HG02759 (cell line): Measurements from ENCODE around the gene GATB.

Source experiments
- ATAC-seq: cut with Tn5 transposase; IDR thresholded peaks from one replicate; pipeline ENCODE4 v1.9.1; 2021; ENCODE audit warnings: mild to moderate bottlenecking, moderate library complexity; ENCODE audit not compliant: unreplicated experiment

The GATB gene

DNA sequence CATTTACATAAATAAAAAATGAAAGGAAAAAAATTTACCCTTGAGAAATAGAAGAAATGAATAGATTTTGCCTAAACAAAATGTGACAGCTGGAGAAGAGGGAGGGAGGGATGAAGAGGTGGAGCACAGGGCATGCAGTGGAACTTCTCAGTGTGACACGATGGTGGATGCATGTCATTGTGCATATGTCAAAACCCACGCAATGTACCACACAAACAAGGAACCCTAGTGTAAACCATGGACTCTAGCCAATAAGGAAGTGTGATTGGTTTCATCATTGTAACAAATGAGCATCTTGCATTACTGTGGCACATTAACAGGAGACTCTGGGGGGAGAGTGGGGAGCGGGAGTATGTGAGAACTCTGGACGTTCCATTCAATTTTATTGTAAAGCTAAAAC is 58.6 kb downstream of the GATB start:
- no peak for ATAC-seq

DNA sequence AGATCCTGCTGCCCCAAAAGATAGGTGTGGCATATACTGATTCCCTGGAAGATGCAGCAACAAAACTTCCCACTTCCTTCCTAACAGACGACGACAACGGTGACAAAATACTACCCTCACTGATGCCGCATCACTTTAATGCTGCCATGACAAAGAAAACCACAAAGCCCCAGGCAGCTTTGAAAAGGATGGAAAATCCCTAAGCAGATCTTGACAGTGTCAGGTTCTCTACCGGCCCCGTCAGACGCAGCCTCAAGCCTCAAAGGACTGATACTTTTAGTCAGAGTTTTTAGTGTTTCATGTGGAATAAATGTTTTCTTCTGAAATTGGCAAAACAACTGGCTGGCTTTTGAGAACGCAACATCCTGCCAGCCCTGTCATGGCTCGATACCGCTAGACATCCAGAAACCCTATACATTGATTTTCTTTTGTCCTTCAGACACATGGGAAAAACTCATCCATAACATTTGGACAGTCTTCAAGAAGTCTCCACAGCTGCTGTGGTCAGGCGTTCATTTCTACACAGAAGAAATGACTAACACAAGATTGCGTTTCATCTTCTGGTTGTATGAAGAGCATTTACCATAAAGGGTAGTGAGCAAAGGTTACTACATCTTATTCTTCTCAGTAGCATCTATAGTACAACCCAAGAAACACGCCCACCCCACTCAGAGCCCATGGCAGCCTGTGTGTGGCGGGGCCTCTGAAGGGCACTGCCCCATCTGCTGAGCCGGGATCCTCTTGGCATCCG is 60.1 kb downstream of the GATB start:
- no peak for ATAC-seq

DNA sequence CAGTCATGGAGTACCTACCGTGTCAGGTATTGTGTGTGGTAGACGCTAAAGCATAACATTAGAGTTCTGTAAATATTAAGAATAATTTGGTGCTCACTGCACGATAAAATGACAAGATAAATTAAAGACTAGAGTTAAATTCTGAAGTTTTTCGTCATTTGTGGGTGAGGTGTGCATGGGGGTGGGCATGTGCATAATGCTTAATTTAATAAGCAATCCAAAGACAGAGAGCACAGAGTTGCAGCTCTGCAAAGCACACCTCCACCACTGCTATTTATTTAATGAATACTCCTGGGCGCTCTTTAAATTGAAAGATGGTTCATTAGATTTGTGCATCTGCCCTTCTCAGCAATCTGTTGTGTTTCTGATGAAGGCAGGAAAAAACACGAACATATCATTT is 62.6 kb downstream of the GATB start:
- no peak for ATAC-seq

- no peak for ATAC-seq
These were observed 65.7 kb downstream of the GATB start for GRCh38 chr4:151694961-151695720.

DNA sequence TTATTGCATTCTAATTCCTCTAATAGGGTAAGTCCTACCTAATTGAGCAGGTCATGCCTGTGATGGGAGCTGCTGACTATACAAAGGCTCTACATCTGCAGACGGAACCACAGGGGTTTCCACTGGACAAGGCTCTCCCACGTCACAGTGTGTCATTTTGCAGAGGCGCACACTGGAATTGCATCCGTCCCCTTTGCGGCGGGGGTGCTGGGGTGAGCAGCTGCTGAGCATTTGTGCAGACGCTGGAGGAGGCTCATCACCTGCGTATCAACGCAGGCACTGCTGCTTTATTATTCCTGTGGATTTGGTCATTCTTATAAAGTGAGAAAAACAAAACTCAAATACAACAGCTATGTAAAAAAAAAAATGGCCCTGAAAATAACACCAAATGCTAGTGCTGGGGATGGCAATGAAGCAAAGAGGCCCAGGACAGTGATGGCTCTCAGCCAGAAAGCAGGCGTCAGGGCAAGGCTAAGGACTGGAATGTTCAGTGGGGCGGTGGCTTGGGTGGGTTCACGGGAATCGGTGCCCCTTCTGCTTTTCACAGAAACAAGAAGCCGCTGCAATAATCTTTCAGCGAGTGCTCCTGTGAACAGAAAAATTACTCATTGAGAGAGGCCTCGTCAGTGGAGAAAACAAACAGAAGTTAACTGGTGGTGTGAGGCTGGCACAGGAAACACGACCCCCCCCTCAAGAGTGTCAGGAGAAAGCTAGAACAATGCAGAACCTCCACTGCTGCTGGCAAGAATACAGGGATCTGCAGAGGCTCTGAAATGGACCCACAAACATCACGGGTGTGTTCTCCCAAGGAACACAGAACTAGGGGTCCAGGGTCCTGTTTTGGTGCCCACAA is 67.8 kb downstream of the GATB start:
- no peak for ATAC-seq

DNA sequence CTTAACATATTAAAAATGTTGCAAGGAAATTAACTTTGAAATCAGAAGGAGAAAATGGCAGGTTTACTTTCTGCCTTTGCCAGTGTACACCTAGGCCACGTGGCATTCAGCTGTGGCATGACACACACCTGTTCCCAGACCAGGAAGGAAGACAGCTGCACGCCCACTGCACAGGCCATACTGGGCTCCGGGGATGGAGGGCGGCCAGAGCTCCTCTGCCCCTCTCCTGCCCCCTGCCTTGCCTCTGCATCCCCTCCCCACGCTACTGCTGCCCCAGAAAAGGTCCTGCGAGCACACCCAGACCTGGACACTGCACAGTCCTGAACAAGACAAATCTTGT is 68.4 kb downstream of the GATB start:
- no peak for ATAC-seq

DNA sequence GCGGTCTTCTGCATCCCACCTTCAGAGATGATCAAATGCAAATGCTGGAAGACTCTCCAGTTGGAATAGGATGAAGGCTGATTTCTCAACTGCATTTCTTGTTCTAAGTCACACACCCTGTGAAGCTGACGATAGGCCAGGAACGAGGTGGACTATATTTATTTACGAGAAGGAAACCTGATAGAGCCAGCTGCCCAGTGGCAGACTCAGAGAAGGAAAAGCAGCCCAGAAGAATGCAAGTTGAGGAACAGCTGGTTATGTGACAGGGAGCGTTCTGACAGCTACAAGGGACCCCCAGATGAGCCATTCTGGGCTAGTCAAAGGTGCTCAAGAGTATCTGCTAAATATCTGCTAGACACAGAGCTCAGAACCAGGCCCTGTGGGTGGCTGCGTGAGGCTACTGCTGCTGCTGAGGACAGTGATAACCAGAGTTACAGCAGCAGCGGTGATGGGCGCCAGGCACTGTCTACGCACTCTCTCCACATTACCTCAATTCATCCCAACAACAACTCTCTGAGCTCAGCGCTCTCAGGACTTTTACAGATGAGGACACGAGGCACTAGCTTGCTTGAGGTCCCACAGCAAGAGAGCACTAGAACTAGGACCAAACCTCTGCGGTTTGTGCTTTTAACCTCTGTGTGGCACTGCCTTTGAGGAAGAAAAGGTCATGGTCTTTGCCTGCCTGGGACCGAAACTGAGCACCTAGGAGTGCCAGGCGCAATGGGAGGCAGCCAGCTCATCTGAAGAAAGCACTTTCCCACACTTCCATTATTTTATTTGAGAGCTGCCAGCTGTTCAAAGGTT is 69.0 kb downstream of the GATB start:
- no peak for ATAC-seq

GRCh38 chr4:151690876-151691275 is 69.9 kb downstream of the GATB start:
- no peak for ATAC-seq

DNA sequence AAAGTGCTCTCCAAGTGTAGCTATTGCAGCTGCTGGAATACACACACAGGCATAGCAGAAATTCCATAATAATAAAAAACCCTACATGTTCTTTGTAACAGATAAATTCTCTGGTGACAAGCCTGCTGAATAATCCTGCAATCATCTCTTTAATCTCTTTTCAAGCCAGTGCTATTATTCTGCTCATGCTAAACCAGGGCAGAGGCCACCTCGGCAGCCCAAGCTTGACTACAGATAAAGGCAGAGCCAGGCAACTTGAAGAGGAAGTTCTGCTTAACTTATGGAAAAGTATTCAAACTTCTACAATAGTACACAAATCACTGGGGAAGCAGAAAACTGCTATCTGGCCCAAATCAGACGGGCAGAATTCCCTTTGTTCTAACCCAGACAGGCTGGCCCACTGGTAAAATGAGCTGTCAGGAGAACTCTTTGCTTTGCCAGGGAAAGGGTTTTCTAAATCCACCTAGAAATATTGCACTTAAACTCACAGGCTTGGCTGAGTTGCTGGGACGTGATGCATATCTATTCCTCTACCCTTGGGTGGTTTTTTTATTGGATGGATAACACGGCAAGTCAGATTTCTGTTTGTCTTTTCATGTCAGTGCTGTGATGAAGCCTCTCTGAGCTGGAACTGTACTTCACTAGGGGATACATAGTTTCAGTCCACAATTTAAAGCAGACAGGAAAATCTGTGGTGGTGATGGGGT is 70.5 kb downstream of the GATB start:
- ATAC-seq, result no peak

DNA sequence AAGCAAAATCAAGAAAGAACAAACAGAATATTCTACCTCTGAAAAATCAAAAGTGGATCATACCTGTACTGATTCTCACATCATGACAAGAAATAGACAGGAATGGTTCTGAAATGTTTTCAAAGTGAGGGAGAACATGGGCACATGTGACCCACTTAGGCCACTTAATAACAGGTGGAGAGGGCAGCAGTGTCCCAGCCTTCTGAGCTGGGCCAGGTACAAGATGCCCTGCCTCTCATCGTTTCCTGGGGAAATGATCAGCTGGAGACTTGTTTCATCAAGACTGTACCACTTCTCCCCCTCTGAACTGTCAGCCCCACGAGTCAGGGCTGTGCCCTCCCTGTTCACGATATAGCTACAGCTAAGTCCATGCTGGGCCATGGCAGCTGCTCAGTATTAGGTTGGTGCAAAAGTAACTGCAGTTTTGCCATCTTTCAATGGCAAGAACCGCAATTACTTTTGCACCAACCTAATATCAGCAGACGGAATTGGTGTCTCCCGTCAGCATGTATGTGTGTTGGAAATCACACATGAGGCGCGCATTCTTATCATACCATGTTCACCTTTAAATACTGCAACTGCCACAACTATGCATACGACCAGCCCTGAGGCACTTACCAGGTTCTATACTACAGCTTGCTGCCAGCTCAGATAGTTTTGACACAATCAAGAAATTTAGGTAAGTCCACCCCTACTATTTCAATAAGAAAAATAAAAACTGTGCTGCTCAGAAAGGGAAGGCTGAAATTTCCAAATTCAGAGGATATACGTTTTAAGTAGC is 71.4 kb downstream of the GATB start:
- ATAC-seq, result no peak

- ATAC-seq, result no peak
These were observed 72.1 kb downstream of the GATB start for GRCh38 chr4:151688785-151689043.

DNA sequence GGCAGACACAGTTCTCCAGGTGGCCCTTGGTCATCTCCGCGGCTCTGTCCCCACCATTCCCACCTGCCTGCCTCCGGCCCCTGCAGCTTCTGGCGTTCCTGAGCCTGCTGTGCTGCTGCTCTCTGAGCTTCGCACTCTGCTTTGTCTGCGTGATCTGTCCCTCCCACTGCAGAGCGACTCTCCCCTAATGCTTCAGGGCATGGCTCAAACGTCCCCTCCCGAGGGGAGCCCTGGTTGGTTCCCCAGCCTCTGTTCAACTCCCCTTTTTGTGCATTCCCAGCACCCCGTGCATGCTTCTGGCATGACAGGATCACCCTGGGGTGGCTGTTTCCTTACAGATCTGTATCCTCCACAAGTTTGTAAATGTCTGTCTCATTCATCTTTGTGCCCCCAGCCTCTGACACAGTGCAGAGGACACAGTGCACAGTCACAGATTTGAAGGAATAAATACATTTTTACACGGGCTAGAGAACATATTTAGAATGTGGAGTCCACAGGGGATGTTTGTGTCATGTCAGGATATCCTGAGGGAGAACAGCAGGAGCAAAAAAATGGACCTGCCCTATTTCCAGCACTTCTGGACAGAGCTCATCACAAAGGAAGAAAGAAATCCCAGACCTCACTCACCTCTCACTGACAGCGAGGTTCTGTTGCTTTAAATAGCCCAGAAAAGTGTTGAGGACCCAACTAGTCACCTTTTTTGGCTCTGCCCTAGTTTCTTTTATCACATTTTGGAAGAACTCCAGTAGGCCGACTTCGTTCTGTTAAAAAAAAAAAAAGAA is 72.6 kb downstream of the GATB start:
- ATAC-seq, result no peak

DNA sequence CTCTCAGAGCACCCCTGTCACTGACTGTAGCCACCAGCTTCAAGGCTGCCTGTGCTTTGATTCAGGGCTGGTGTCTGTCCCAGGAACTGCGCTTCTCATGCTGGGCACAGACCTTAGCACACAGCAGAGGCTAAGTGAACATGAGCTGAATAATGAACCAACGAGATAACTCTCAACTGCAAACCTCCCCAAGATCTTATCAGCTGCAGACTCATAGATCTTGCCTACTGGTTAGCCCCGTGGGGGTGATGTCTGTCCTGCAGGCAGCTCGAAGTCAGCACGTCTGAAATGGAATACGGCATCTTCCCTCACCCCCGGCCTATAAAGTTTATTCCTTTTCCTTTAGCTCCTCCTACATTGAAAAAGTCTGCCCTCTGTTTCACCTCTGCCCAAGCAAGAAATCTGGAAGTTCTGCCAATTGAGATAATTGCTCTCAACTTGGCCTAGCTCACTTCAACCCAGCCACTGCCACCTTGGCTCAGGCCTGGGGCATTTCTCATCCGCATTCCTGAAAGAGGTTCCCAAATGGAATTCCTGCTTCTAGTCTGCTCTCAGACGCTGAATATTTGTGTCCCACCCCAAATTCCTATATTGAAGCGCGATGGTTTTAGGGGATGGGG is 73.7 kb downstream of the GATB start:
- no peak for ATAC-seq

DNA sequence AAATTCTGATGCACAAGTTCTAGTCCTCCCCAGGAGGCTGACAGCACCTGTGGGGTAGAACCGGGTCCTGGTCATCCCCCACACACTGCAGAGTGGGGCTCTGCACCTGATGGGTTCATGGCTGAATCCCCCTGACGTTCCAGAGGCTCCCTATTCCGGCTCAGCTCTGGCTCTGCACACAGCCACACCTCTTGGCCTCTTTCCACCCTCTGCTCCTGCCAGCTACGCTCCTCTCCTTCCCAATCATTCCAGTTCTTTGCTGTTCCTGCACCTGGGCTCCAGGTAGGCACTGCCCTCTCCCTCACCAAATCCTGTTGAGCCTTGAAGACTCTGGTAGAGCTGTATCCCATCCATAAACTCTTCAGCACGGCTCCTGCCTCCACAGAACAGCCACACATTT is 75.5 kb downstream of the GATB start:
- ATAC-seq, result no peak

DNA sequence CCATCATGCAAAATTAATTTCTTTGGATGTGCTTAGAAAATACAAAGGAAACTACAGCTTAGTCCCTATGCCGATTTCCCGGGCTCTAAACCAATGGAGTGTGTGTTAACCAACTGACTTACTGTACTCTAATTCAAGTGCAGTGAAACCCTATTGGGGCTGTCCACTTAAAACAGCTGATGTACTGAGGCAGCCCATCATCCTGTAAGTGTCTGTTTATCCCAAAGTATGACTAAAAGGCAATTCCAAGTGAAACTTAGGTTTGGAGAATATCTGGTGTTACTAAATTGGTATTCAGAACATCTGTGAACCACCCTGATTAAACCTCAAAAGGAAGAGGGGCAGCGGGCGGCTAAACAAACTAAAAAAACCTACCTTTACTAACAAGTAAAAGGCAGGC is 79.7 kb downstream of the GATB start:
- ATAC-seq, result no peak

DNA sequence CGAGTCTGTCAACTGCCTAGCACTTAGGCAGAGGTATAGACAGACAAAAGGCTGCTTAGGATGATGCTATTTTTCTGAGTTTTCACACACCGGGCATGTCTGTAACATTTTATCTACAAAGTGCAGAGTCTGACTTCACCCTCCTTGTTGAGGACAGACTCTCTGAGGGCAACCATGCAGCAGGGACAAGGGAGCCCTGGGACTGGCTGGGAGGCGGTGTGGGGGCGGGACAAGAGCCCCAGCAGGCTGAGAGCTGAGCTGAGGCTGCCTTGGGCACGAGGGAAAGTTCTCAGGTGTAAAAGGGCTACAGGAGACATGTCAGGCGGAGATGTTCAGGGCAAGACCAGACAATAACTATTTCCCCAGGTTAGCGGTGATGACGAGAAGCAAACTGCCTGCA is 81.6 kb downstream of the GATB start:
- ATAC-seq, result no peak

DNA sequence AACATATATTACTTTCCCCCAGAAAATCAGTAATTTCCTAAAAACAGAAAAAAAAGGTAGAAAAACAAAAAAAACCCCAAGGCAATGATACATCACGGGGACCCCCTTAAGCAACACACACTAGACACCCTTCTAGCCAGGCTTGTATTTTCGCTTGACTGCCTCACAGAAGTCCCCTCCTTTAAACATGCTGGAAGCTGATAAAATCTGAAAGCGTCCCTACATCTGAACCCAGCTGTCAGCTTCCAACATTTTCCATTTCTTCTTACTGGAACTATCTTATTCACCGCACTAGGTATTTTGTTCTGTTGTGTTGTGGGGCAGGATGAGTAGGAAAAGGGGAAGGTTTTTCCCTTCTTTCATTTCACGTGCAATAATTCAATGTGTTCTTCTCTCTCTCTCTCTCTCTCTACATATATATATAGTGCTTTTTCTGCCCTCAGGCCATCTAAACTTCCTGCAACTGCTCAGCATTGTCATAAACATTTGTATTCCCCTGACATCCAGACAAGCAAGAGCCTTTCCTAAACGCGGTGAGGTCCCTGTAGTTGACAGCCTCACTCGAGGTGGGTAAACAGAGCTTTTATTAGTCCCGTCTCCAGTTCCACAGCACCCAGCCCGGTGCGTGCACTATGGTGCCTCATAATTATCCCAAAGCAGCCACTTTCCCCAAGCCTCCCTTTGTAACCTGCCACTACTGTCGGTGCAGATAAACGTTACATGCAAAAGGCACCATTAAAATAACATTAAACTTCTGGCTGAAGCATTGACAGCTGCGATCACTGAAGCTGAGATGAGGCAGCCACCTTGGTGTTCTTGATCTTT is 82.5 kb downstream of the GATB start:
- no peak for ATAC-seq

DNA sequence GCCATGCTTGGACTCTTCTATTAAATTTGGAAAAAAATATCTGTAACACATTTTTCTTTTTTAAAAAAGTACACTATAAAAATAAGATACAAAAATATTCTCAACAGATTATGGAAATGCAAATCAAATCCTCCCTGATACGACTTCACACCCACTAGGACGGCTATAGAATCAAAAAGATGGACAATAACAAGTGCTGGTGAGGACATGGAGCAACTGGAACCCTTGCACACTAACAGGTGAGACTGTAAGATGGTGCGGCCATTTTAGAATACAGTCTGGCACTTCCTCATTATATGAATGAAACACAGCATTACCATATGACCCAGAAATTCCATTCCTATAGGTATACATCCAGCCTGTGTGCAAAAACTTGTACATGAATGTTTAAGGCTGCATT is 83.6 kb downstream of the GATB start:
- ATAC-seq, result no peak
